T-helper 22 cell (primary cell): ENCODE measurements around the gene PPP1R27.

Experiments
- DNase-seq: peaks from one replicate; pipeline ENCODE4 v3.0.0-alpha.2; 2020; ENCODE audit warnings: low read depth

PPP1R27 gene

GRCh38 chr17:81804559-81805399, 30.1 kb downstream of the PPP1R27 start:
- DNase-seq = no peak

- no peak for DNase-seq
Measured at GRCh38 chr17:81803728-81804558, 30.9 kb downstream of the PPP1R27 start, which contains the start of gene GCGR. GCGR (plus strand) TSS chr17:81804150; CDS start chr17:81809019, 4,869 bp downstream.

GRCh38 chr17:81802856-81803643, 31.8 kb downstream of the PPP1R27 start:
- DNase-seq = no peak

- no peak for DNase-seq
Measured at GRCh38 chr17:81802048-81802758, 32.6 kb downstream of the PPP1R27 start.

GRCh38 chr17:81801327-81801726, 33.5 kb downstream of the PPP1R27 start:
- no peak for DNase-seq

- DNase-seq = no peak
Measured at GRCh38 chr17:81794509-81794908, 40.3 kb downstream of the PPP1R27 start.

GRCh38 chr17:81794074-81794476, 40.8 kb downstream of the PPP1R27 start:
- DNase-seq = no peak

GRCh38 chr17:81792675-81793615, 41.9 kb downstream of the PPP1R27 start:
- DNase-seq = no peak
